MCF 10A (cell line): ENCODE data around the gene RIPOR1. TPM values are rescaled to one million over a fixed set of nuclear protein-coding genes. Genes with fewer than 3 reads are reported as not detected.
"Not testable (repeated sequence)": the region's sequence is repeated elsewhere in the genome, so short reads cannot be mapped to it uniquely, and the experiment has no call there.

ENCODE experiments used
- BruUV-seq: library from RNA; stranded (reverse); fragments of 400-500 nt; replicated peaks from 2 replicates; lab custom pipeline; 2021; lab: Mats Ljungman, UMichigan
- CTCF ChIA-PET: fragments of 300-600 bp; sonication (Branson Sonifier 250); formaldehyde crosslinking; extraction: SDS; loops from one replicate; lab custom pipeline; 2021; ENCODE audit warnings: antibody characterized with exemption, inconsistent platforms; lab: Yijun Ruan, JAX
- POLR2A ChIA-PET: fragments of 300-600, 350-650 bp; sonication (Branson Sonifier 250); formaldehyde crosslinking; extraction: SDS; loops from one replicate; lab custom pipeline; 2020; ENCODE audit warnings: antibody characterized with exemption, inconsistent platforms; lab: Yijun Ruan, JAX
- DNase-seq: peaks from one replicate; pipeline ENCODE4 v3.0.0-alpha.2; 2018; ENCODE audit not compliant: unreplicated experiment
- H3K27ac Mint-ChIP-seq: one replicate; pipeline ENCODE4 v1.8.0; 2022; ENCODE audit warnings: mild to moderate bottlenecking, low read depth, mixed read lengths; ENCODE audit not compliant: unreplicated experiment
- H3K27me3 Mint-ChIP-seq: one replicate; pipeline ENCODE4 v1.8.0; 2022; ENCODE audit warnings: mixed read lengths; ENCODE audit not compliant: insufficient read depth, unreplicated experiment
- H3K36me3 Mint-ChIP-seq: one replicate; pipeline ENCODE4 v1.8.0; 2022; ENCODE audit warnings: mild to moderate bottlenecking, moderate library complexity, mixed read lengths; ENCODE audit not compliant: insufficient read depth, unreplicated experiment
- H3K4me1 Mint-ChIP-seq: one replicate; pipeline ENCODE4 v1.8.0; 2022; ENCODE audit warnings: mixed read lengths; ENCODE audit not compliant: insufficient read depth, unreplicated experiment
- H3K4me3 Mint-ChIP-seq: one replicate; pipeline ENCODE4 v1.8.0; 2022; ENCODE audit warnings: mild to moderate bottlenecking, moderate library complexity, mixed read lengths; ENCODE audit not compliant: unreplicated experiment
- H3K9me3 Mint-ChIP-seq: one replicate; pipeline ENCODE4 v1.8.0; 2022; ENCODE audit warnings: mixed read lengths; ENCODE audit not compliant: unreplicated experiment
- CTCF ChIP-seq: fragments of 200-600 bp; IDR thresholded peaks from one replicate; pipeline ENCODE4 v1.8.0; 2022; ENCODE audit warnings: antibody characterized with exemption, mild to moderate bottlenecking; ENCODE audit not compliant: unreplicated experiment
- intact Hi-C: fragments of 100-400 bp; cut with micrococcal nuclease; formaldehyde crosslinking; loops from 2 replicates; pipeline ENCODE4 v1.14.1; 2022
- total RNA-seq: library from RNA; stranded (reverse); gene quantifications from 2 replicates; pipeline ENCODE4 v1.2.3, GENCODE V29; 2022

RIPOR1 gene
- total RNA-seq, 1 experiment from 2014 or later: 43.2 TPM

GRCh38 chr16:67483731-67484525 lies 44.7 kb upstream of the RIPOR1 start:
- Mint-ChIP-seq H3K27ac (peak overlapping the region; percentile 83), H3K9me3 (no peaks in the 10 kb centered on the region), H3K4me3 (no peak overlapping the region), H3K36me3 (peaks cover 20% of the 10 kb centered on the region), H3K4me1 (peaks cover 7% of the 10 kb centered on the region), H3K27me3 (no peaks in the 10 kb centered on the region)
- CTCF ChIA-PET: interaction anchor here (0.5 to 6.2 kb wide), 3 partner anchors 8 to 416 kb away, joined by 3 to 52 read pairs (median 6); no protein-coding TSS in a partner anchor
- POLR2A ChIA-PET: no interaction called here
- no peak for TF ChIP-seq CTCF
- no TSS peak for BruUV-seq
- DNase-seq: no peak
- intact Hi-C loops: no loop called here

GRCh38 chr16:67486805-67487204 lies 41.8 kb upstream of the RIPOR1 start:
- BruUV-seq: no TSS peak
- TF ChIP-seq CTCF: no peak
- Mint-ChIP-seq H3K27me3 (no peaks in the 10 kb centered on the region), H3K9me3 (no peaks in the 10 kb centered on the region), H3K27ac (no peak overlapping the region), H3K4me1 (peaks cover 4% of the 10 kb centered on the region), H3K36me3 (peaks cover 20% of the 10 kb centered on the region), H3K4me3 (no peak overlapping the region)
- peak; percentile 20 for DNase-seq
- ChIA-PET POLR2A (no interaction called here), CTCF (interaction anchor here (0.6 to 4.7 kb wide), 2 partner anchors 59 to 619 kb away, joined by 3 to 15 read pairs; no protein-coding TSS in a partner anchor)
- intact Hi-C loops: no loop called here

- H3K4me1 Mint-ChIP-seq, POLR2A ChIA-PET, H3K27me3 Mint-ChIP-seq, DNase-seq, H3K4me3 Mint-ChIP-seq, BruUV-seq, intact Hi-C loops, H3K27ac Mint-ChIP-seq, H3K9me3 Mint-ChIP-seq: not testable (repeated sequence)
- CTCF ChIA-PET: interaction anchor here (4.0 to 4.7 kb wide), 3 partner anchors 27 to 60 kb away, joined by 15 to 31 read pairs (median 24); no protein-coding TSS in a partner anchor
- peaks cover 20% of the 10 kb centered on the region for H3K36me3 Mint-ChIP-seq
These were observed 41.1 kb upstream of the RIPOR1 start for GRCh38 chr16:67487561-67487960.

- ChIA-PET CTCF (interaction anchor here (0.5 to 6.4 kb wide), 15 partner anchors 8 to 527 kb away, joined by 3 to 52 read pairs (median 4); partner anchors contain the start of genes AGRP and ATP6V0D1), POLR2A (interaction anchor here (0.6 to 2.1 kb wide), 3 partner anchors 8 to 73 kb away, joined by 3 to 7 read pairs (median 3); partner anchors contain the start of genes ATP6V0D1 and CTCF)
- no peaks in the 10 kb centered on the region for H3K9me3 Mint-ChIP-seq
- no peaks in the 10 kb centered on the region for H3K4me1 Mint-ChIP-seq
- peaks cover 14% of the 10 kb centered on the region for H3K36me3 Mint-ChIP-seq
- TF ChIP-seq CTCF: no peak
- H3K4me3 Mint-ChIP-seq: no peak overlapping the region
- DNase-seq: no peak
- intact Hi-C loops: no loop called here
- H3K27ac Mint-ChIP-seq: no peak overlapping the region
- no peaks in the 10 kb centered on the region for H3K27me3 Mint-ChIP-seq
- no TSS peak for BruUV-seq
These were observed 39.1 kb upstream of the RIPOR1 start for GRCh38 chr16:67489401-67490083.
